ENCODE results near the gene BAHCC1.

BAHCC1 gene

DNA sequence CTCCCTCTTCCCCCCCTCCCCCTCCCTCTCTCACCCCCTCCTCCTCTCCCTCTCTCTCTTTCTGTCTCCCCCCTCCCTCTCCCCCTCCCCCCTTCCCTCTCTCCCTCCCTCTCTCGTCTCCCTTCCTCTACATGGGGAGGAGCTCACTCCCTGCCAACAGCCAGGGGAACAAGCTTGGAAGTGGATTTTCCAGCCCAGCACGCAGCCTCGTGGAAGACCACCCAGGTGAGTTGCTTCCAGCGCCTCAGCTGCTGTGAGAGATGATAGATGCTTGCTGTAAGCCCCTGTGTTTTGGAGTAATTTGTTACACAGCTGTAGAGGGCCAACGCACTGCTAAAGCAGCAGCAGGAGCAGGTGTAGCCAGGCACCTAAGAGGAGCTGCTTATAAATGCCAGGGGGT lies 96.5 kb downstream of the BAHCC1 start:
- TF ChIP-seq ZBTB20 (tag by site-specific recombination; IDR thresholded peaks at IDR 0.05) (no peak), GLIS1 (tag by site-specific recombination; IDR thresholded peaks at IDR 0.05) (0 out of 2 replicates have a peak, but pooled peaks have one; percentile 8), ZNF341 (tag by site-specific recombination; IDR thresholded peaks at IDR 0.05; ENCODE audit: low read depth) (peak; percentile 76)
- Histone ChIP-seq H3K4me3 (ENCODE audit: low read depth, low read length) (no peak overlapping the region), H3K27ac (ENCODE audit: extremely low read depth, low read depth, low read length) (no peak overlapping the region), H3K9me3 (ENCODE audit: control insufficient read depth, insufficient read depth, low read depth, low read length) (no peaks in the 10 kb centered on the region), H3K36me3 (ENCODE audit: control insufficient read depth in 2 of 2, insufficient read depth in 1 of 2, low read length in 2 of 2) (no peaks in the 10 kb centered on the region), H3K4me1 (ENCODE audit: control insufficient read depth, insufficient read depth, low read length) (peaks cover 11% of the 10 kb centered on the region)
- ChIA-PET CTCF (interaction anchor here (0.6 kb wide), 1 partner anchor 110 kb away, joined by 3 read pairs; no protein-coding TSS in a partner anchor), POLR2A (interaction anchor here (0.5 to 2.9 kb wide), 11 partner anchors 9 to 272 kb away, joined by 3 to 24 read pairs (median 3); partner anchors contain the start of genes ACTG1, BAHCC1, CEP131 and FAAP100)

DNA sequence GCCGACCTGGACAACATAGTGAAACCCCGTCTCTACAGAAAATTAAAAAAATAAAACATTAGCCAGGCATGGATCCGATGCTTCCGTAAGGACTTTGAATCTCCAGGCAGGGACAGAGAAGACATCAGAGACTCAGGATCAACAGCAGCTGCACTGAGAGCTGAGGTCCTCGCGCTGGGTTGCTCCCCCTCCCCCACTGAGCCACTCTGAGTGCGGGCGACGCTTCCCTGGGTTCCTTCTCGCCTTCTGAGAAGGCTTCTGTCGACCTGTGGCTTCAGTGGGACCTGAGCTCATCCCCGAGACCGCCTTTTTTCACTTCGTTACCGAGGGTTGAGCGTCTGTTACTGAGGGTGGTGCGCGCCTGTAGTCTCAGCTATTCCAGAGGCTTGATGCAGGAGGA lies 96.9 kb downstream of the BAHCC1 start:
- H3K4me1 ChIP-seq (ENCODE audit: control insufficient read depth, insufficient read depth, low read length): peaks cover 11% of the 10 kb centered on the region
- H3K4me3 ChIP-seq (ENCODE audit: low read depth, low read length): no peak overlapping the region
- H3K9me3 ChIP-seq (ENCODE audit: control insufficient read depth, insufficient read depth, low read depth, low read length): no peaks in the 10 kb centered on the region
- TF ChIP-seq, protein P1, sequence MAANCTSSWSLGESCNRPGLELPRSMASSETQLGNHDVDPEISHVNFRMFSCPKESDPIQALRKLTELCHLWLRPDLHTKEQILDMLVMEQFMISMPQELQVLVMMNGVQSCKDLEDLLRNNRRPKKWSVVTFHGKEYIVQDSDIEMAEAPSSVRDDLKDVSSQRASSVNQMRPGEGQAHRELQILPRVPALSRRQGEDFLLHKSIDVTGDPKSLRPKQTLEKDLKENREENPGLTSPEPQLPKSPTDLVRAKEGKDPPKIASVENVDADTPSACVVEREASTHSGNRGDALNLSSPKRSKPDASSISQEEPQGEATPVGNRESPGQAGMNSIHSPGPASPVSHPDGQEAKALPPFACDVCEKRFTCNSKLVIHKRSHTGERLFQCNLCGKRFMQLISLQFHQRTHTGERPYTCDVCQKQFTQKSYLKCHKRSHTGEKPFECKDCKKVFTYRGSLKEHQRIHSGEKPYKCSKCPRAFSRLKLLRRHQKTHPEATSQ (tag by site-specific recombination; IDR thresholded peaks at IDR 0.05): no peak
- no peak for TF ChIP-seq FEZF1 (tag by site-specific recombination; IDR thresholded peaks at IDR 0.05)
- ChIA-PET POLR2A (interaction anchor here (0.5 to 2.9 kb wide), 10 partner anchors 8 to 269 kb away, joined by 3 to 24 read pairs (median 4); partner anchors contain the start of genes ACTG1, BAHCC1, CEP131 and FAAP100), CTCF (interaction anchor here (0.6 kb wide), 1 partner anchor 110 kb away, joined by 3 read pairs; no protein-coding TSS in a partner anchor)
- H3K36me3 ChIP-seq (ENCODE audit: control insufficient read depth in 2 of 2, insufficient read depth in 1 of 2, low read length in 2 of 2): no peaks in the 10 kb centered on the region
- no peak overlapping the region for H3K27ac ChIP-seq (ENCODE audit: extremely low read depth, low read depth, low read length)

DNA sequence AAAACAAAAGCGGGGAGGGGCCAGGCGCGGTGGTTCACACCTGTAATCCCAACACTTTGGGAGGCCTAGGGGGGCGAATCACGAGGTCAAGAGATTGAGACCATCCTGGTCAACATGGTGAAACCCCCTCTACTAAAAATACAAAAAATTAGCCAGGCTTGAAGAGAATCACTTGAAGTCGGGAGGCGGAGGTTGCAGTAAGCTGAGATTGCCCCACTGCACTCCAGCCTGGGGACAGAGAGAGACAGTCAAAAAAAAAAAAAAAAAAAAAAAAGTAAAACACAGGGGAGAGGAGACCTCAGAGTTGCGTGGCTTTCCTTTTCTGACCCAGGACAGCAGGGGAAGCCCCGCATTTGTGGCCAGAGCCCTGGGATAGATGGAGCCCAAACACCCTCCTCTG lies 97.4 kb downstream of the BAHCC1 start:
- H3K4me1 ChIP-seq (ENCODE audit: control insufficient read depth, insufficient read depth, low read length): peaks cover 8% of the 10 kb centered on the region
- H3K27ac ChIP-seq (ENCODE audit: extremely low read depth, low read depth, low read length): no peak overlapping the region
- CTCF ChIA-PET: interaction anchor here (0.6 to 1.6 kb wide), 3 partner anchors 8 to 109 kb away, joined by 3 to 4 read pairs (median 4); no protein-coding TSS in a partner anchor
- TF ChIP-seq KLF16 (tag by site-specific recombination; IDR thresholded peaks at IDR 0.05) (no peak), ZBTB48 (tag by site-specific recombination; IDR thresholded peaks at IDR 0.05) (no peak), ZNF629 (tag by site-specific recombination; IDR thresholded peaks at IDR 0.05) (no peak), ZNF610 (tag by site-specific recombination; IDR thresholded peaks at IDR 0.05; ENCODE audit: borderline replicate concordance) (no peak), ZNF654 (tag by site-specific recombination; IDR thresholded peaks at IDR 0.05; ENCODE audit: low read depth) (no peak), ZNF48 (tag by site-specific recombination; IDR thresholded peaks at IDR 0.05) (no peak), SALL2 (tag by site-specific recombination; IDR thresholded peaks at IDR 0.05; ENCODE audit: borderline replicate concordance) (no peak), GLI2 (tag by site-specific recombination; IDR thresholded peaks at IDR 0.05; ENCODE audit: borderline replicate concordance, low read depth) (no peak), SCRT2 (tag by site-specific recombination; IDR thresholded peaks at IDR 0.05) (no peak), ZNF776 (tag by site-specific recombination; IDR thresholded peaks at IDR 0.05; ENCODE audit: borderline replicate concordance) (no peak)
- TF ChIP-seq, protein P2, sequence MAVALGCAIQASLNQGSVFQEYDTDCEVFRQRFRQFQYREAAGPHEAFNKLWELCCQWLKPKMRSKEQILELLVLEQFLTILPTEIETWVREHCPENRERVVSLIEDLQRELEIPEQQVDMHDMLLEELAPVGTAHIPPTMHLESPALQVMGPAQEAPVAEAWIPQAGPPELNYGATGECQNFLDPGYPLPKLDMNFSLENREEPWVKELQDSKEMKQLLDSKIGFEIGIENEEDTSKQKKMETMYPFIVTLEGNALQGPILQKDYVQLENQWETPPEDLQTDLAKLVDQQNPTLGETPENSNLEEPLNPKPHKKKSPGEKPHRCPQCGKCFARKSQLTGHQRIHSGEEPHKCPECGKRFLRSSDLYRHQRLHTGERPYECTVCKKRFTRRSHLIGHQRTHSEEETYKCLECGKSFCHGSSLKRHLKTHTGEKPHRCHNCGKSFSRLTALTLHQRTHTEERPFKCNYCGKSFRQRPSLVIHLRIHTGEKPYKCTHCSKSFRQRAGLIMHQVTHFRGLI (tag by site-specific recombination; IDR thresholded peaks at IDR 0.05): no peak
- TF ChIP-seq, protein P3, sequence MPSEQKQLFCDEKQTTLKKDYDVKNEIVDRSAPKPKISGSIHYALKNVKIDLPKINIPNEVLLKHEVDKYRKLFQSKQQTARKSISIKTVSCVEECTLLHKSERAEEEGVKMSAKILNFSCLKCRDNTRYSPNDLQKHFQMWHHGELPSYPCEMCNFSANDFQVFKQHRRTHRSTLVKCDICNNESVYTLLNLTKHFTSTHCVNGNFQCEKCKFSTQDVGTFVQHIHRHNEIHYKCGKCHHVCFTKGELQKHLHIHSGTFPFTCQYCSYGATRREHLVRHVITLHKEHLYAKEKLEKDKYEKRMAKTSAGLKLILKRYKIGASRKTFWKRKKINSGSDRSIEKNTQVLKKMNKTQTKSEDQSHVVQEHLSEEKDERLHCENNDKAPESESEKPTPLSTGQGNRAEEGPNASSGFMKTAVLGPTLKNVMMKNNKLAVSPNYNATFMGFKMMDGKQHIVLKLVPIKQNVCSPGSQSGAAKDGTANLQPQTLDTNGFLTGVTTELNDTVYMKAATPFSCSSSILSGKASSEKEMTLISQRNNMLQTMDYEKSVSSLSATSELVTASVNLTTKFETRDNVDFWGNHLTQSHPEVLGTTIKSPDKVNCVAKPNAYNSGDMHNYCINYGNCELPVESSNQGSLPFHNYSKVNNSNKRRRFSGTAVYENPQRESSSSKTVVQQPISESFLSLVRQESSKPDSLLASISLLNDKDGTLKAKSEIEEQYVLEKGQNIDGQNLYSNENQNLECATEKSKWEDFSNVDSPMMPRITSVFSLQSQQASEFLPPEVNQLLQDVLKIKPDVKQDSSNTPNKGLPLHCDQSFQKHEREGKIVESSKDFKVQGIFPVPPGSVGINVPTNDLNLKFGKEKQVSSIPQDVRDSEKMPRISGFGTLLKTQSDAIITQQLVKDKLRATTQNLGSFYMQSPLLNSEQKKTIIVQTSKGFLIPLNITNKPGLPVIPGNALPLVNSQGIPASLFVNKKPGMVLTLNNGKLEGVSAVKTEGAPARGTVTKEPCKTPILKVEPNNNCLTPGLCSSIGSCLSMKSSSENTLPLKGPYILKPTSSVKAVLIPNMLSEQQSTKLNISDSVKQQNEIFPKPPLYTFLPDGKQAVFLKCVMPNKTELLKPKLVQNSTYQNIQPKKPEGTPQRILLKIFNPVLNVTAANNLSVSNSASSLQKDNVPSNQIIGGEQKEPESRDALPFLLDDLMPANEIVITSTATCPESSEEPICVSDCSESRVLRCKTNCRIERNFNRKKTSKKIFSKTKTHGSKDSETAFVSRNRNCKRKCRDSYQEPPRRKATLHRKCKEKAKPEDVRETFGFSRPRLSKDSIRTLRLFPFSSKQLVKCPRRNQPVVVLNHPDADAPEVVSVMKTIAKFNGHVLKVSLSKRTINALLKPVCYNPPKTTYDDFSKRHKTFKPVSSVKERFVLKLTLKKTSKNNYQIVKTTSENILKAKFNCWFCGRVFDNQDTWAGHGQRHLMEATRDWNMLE (tag by site-specific recombination; conservative IDR thresholded peaks at IDR 0.05; ENCODE audit: low read depth): no peak
- TF ChIP-seq, protein P4, sequence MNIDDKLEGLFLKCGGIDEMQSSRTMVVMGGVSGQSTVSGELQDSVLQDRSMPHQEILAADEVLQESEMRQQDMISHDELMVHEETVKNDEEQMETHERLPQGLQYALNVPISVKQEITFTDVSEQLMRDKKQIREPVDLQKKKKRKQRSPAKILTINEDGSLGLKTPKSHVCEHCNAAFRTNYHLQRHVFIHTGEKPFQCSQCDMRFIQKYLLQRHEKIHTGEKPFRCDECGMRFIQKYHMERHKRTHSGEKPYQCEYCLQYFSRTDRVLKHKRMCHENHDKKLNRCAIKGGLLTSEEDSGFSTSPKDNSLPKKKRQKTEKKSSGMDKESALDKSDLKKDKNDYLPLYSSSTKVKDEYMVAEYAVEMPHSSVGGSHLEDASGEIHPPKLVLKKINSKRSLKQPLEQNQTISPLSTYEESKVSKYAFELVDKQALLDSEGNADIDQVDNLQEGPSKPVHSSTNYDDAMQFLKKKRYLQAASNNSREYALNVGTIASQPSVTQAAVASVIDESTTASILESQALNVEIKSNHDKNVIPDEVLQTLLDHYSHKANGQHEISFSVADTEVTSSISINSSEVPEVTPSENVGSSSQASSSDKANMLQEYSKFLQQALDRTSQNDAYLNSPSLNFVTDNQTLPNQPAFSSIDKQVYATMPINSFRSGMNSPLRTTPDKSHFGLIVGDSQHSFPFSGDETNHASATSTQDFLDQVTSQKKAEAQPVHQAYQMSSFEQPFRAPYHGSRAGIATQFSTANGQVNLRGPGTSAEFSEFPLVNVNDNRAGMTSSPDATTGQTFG (tag by site-specific recombination; IDR thresholded peaks at IDR 0.05; ENCODE audit: borderline replicate concordance): no peak
- TF ChIP-seq, protein P5, sequence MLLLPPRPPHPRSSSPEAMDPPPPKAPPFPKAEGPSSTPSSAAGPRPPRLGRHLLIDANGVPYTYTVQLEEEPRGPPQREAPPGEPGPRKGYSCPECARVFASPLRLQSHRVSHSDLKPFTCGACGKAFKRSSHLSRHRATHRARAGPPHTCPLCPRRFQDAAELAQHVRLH (tag by site-specific recombination; IDR thresholded peaks at IDR 0.05): no peak

More for the DNA sequence above, 97.4 kb downstream of the BAHCC1 start:
- Histone ChIP-seq H3K36me3 (ENCODE audit: control insufficient read depth in 2 of 2, insufficient read depth in 1 of 2, low read length in 2 of 2) (no peaks in the 10 kb centered on the region), H3K9me3 (ENCODE audit: control insufficient read depth, insufficient read depth, low read depth, low read length) (no peaks in the 10 kb centered on the region), H3K4me3 (ENCODE audit: low read depth, low read length) (no peak overlapping the region)
- POLR2A ChIA-PET: interaction anchor here (0.7 to 2.9 kb wide), 5 partner anchors 8 to 97 kb away, joined by 3 to 24 read pairs (median 4); partner anchors contain the start of gene BAHCC1

Data from HEK293 (cell line).